ENCODE data around the gene NR2F1-AS1. TPM values are rescaled to one million over a fixed set of nuclear protein-coding genes. Genes with fewer than 3 reads are reported as not detected.
"Not testable (repeated sequence)": the region's sequence is repeated elsewhere in the genome, so short reads cannot be mapped to it uniquely, and the experiment has no call there.

NR2F1-AS1 gene
- total RNA-seq, 2 experiments from 2014 or later: not detected

- CTCF ChIA-PET: interaction anchor here (1.1 to 1.3 kb wide), 2 partner anchors 39 to 48 kb away, joined by 3 to 4 read pairs; no protein-coding TSS in a partner anchor
- H3K36me3 Mint-ChIP-seq: peaks cover 1% of the 10 kb centered on the region
- ATAC-seq: no peak
- peaks cover 96% of the 10 kb centered on the region for H3K27me3 Mint-ChIP-seq
- no peak for DNase-seq
- H3K9me3 Mint-ChIP-seq (ENCODE audit: low read depth): no peaks in the 10 kb centered on the region
- H3K4me3 Mint-ChIP-seq: no peak overlapping the region
- peak overlapping the region; percentile 30 for H3K27ac Mint-ChIP-seq
- H3K4me1 Mint-ChIP-seq: peaks cover 12% of the 10 kb centered on the region
These were observed 7.4 kb downstream of the NR2F1-AS1 start for GRCh38 chr5:93573354-93574351.

- no peak for ATAC-seq
- CTCF ChIA-PET: interaction anchor here (1.1 kb wide), 1 partner anchor 49 kb away, joined by 4 read pairs; no protein-coding TSS in a partner anchor
- Mint-ChIP-seq H3K27ac (peak overlapping the region; percentile 45), H3K4me3 (no peak overlapping the region), H3K4me1 (peaks cover 9% of the 10 kb centered on the region), H3K36me3 (peaks cover 1% of the 10 kb centered on the region), H3K9me3 (ENCODE audit: low read depth) (no peaks in the 10 kb centered on the region), H3K27me3 (peaks cover 92% of the 10 kb centered on the region)
- no peak for DNase-seq
These were observed 8.2 kb downstream of the NR2F1-AS1 start for GRCh38 chr5:93572608-93573353.

DNA sequence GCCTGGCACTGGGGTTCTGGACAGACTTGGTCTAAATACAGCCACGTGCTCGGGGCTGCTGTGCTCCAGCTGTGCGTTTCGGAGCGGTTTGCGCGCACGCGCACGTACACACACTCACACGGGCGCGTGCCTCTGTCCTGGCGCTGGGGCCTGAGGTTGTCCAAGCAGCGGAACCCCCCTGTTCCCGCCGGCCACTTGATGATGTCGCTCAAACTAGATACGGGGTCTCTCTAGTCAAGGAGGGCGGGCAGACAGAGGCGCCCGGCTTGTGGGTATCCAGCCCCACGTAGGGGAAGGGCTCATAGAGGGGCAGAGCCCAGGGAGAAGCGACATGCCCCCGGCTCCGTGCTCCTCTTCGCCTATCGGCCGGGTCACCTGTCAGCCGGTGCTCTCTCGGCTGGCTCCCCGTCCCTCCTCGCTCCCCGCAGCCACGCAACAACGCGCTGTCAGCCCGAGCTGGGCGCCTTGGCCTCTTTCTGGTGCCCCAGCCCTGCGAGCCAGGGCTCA is 8.9 kb downstream of the NR2F1-AS1 start:
- peak overlapping the region; percentile 45 for H3K27ac Mint-ChIP-seq
- CTCF ChIA-PET: interaction anchor here (0.6 to 1.1 kb wide), 4 partner anchors 11 to 1667 kb away, joined by 3 to 6 read pairs (median 4); partner anchors contain the start of gene NR2F1
- no peaks in the 10 kb centered on the region for H3K9me3 Mint-ChIP-seq (ENCODE audit: low read depth)
- no peak overlapping the region for H3K4me3 Mint-ChIP-seq
- DNase-seq: no peak
- no peak for ATAC-seq
- H3K36me3 Mint-ChIP-seq: peaks cover 1% of the 10 kb centered on the region
- H3K27me3 Mint-ChIP-seq: peaks cover 92% of the 10 kb centered on the region
- peaks cover 9% of the 10 kb centered on the region for H3K4me1 Mint-ChIP-seq

DNA sequence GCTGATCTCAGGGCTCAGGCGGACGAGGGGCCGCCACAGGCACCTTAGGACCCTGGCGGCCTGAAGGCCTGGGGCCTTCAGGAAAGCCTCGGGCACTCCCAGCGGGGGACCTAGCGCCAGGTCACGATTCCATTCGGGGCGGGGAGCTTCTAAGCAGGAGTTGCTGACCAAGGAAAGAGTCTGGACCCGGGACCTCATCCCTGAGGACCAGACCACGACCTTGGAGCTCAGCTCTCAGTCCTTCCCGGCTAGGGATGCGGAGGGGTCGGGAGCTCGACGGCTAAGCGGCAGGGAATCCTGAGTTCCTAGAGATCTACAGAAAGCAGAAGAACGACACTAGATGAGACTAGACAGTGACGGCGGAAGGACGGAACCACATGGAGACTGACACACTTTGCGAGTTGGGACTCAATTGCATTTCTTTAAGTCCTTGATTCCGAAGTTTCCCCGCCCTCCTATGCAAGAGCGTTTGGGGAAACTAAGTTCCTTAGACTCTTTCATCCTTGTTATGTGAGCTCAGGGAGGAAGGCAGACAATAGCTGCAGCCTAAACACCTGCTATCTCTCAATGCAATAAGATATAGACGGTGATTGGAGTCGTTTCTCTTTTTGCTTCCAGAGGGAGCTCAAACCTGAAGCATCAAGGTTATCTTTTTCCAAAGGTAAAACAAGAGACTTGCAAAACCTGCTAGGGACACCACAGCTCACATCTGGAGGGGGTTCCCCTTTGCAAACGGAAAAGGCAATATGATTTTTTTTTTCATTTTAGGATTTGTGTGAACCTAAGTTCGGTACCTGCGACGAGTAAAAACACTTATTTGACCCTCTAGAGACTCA is 9.7 kb downstream of the NR2F1-AS1 start:
- Mint-ChIP-seq H3K27me3 (peaks cover 87% of the 10 kb centered on the region), H3K9me3 (ENCODE audit: low read depth) (no peaks in the 10 kb centered on the region), H3K27ac (peak overlapping the region; percentile 44), H3K36me3 (peaks cover 1% of the 10 kb centered on the region), H3K4me1 (peaks cover 9% of the 10 kb centered on the region), H3K4me3 (no peak overlapping the region)
- CTCF ChIA-PET: interaction anchor here (0.6 to 1.2 kb wide), 4 partner anchors 12 to 1668 kb away, joined by 3 to 6 read pairs (median 3); partner anchors contain the start of gene NR2F1
- no peak for DNase-seq
- ATAC-seq: no peak

DNA sequence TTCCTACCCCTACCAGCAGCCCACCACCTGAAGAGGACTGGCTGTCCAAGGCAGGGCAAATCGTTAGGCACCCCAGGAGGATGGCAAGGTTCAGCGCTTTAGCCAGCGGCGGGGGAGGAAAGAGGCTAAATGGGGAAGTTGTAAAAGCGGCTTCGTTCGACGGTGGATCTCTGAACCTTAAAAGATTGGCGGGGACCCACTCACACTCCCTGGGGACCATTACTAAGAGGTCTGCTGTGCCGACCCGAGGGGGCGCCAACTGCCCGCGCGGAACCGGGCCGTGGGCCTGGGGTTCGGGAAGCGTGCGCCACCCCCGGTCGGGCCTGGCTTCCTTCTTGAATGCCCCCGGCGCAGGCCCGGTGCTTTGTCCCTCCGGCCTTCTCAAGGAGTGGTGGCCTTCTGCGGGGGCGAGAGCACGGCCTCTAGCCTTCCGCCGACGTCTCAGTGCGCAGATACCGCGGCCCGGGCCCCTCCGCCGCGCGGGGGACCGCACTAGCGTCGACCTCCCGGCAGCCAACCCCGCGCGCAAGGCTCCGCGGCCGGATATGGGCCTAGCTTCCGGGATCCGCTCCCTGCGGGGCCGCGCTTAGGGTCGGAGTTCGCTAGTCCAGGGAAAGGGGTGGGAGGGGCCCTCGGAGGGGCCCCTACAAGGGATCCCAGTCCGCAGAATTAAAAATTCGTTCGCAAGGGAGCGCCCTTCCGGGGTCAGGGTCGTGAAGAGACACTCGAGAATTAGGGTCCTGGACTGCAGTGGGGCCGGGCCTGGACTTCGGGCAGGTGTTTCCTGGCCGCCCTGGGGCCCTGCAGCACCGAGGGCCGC is 10.5 kb downstream of the NR2F1-AS1 start:
- no peak overlapping the region for H3K4me3 Mint-ChIP-seq
- H3K4me1 Mint-ChIP-seq: peaks cover 9% of the 10 kb centered on the region
- H3K36me3 Mint-ChIP-seq: peaks cover 1% of the 10 kb centered on the region
- ATAC-seq: no peak
- no peak for DNase-seq
- H3K9me3 Mint-ChIP-seq (ENCODE audit: low read depth): no peaks in the 10 kb centered on the region
- no peak overlapping the region for H3K27ac Mint-ChIP-seq
- peaks cover 83% of the 10 kb centered on the region for H3K27me3 Mint-ChIP-seq
- CTCF ChIA-PET: interaction anchor here (1.2 kb wide), 1 partner anchor 37 kb away, joined by 3 read pairs; no protein-coding TSS in a partner anchor

DNA sequence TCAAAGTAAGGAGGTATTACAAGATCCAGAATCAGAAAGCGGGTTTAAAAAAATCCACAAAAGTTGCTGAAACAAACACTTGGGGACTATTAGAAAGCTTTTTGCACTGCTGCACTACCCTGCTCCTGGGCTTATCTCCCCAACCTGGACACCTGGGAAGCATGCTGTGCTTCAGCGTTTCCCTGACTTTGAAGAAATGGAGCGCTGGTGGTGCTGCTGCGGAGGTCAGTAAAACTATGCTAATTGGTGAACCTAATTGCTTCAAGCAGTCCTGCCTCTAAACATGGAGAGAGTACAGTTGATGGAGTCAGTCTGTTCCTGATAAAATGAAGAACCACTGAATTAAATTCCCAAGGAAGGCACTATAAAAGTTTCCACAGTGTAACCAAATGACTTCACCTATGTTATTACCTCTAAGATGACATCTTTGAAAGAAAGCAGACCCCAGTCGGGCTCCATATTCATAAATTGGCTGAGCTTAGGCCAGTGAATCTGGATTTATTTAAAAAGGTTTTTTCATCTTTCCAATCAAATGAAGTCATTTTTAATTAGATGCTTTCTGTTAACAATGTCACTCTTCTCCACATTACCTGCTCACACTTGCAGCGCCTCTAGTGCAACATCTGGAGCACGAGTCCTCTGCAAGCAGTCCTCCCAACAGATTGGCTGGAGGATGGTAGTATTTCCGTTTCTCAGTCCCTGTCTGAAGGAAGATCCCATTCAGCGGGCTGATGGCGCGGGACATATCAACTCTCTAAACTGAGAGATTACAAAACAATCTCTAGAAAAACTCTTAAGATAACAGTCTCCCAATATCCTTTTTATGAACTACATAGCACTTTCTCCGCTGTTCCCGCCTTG is 11.5 kb downstream of the NR2F1-AS1 start:
- ATAC-seq (no peak), DNase-seq (no peak)
- no peak overlapping the region for H3K27ac Mint-ChIP-seq
- H3K4me1 Mint-ChIP-seq: peaks cover 9% of the 10 kb centered on the region
- H3K27me3 Mint-ChIP-seq: peaks cover 73% of the 10 kb centered on the region
- no peaks in the 10 kb centered on the region for H3K9me3 Mint-ChIP-seq (ENCODE audit: low read depth)
- CTCF ChIA-PET: no interaction called here
- peaks cover 1% of the 10 kb centered on the region for H3K36me3 Mint-ChIP-seq
- H3K4me3 Mint-ChIP-seq: no peak overlapping the region

DNA sequence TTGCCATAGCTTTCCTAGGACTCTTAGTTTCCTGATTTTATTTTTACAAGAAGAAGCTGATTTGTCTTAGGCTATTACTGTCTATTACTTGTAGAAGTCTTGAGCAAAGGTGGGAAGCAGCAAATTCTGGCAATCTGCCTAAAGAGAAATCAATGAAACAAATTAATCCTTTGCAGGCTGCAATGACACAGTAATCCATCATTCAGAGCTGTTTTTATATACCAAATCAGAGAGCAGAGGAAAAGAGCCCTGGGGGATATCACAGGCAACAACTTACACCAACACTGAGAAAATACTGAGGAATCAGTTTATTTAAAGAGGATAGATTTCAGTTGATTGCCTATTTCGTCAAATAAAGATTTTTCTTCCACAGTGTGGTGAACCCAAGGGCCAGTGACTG is 13.6 kb downstream of the NR2F1-AS1 start:
- Mint-ChIP-seq H3K27me3 (peaks cover 57% of the 10 kb centered on the region), H3K9me3 (ENCODE audit: low read depth) (no peaks in the 10 kb centered on the region), H3K27ac (no peak overlapping the region), H3K4me3 (no peak overlapping the region), H3K36me3 (peaks cover 1% of the 10 kb centered on the region), H3K4me1 (peaks cover 8% of the 10 kb centered on the region)
- CTCF ChIA-PET: no interaction called here
- ATAC-seq (no peak), DNase-seq (no peak)

GRCh38 chr5:93566091-93566490 is 14.9 kb downstream of the NR2F1-AS1 start:
- CTCF ChIA-PET: no interaction called here
- Mint-ChIP-seq H3K9me3 (ENCODE audit: low read depth) (no peaks in the 10 kb centered on the region), H3K4me1 (peaks cover 2% of the 10 kb centered on the region), H3K36me3 (no peaks in the 10 kb centered on the region), H3K4me3 (no peak overlapping the region), H3K27ac (no peak overlapping the region), H3K27me3 (peaks cover 43% of the 10 kb centered on the region)
- DNase-seq: no peak
- ATAC-seq: no peak

- ATAC-seq (no peak), DNase-seq (no peak)
- Mint-ChIP-seq H3K36me3 (no peaks in the 10 kb centered on the region), H3K27ac (no peak overlapping the region), H3K4me3 (no peak overlapping the region), H3K27me3 (peaks cover 16% of the 10 kb centered on the region), H3K4me1 (no peaks in the 10 kb centered on the region), H3K9me3 (ENCODE audit: low read depth) (no peaks in the 10 kb centered on the region)
- CTCF ChIA-PET: no interaction called here
These were observed 23.9 kb downstream of the NR2F1-AS1 start for GRCh38 chr5:93557021-93557604.

DNA sequence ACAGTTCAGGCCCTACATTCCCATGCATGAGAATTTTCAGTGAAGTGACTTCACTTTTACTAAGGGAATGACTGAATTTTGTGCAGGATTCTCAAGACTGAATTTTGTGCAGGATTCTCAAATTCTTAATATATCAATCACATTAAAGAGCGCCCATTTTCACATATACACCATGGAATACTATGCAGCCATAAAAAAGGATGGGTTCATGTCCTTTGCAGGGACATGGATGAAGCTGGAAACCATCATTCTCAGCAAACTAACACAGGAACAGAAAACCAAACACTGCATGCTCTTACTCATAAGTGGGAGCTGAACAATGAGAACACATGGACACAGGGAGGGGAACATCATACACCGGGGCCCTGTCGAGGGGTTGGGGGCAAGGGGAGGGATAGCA is 31.4 kb downstream of the NR2F1-AS1 start:
- not testable (repeated sequence) for H3K36me3 Mint-ChIP-seq; H3K9me3 Mint-ChIP-seq (ENCODE audit: low read depth)

DNA sequence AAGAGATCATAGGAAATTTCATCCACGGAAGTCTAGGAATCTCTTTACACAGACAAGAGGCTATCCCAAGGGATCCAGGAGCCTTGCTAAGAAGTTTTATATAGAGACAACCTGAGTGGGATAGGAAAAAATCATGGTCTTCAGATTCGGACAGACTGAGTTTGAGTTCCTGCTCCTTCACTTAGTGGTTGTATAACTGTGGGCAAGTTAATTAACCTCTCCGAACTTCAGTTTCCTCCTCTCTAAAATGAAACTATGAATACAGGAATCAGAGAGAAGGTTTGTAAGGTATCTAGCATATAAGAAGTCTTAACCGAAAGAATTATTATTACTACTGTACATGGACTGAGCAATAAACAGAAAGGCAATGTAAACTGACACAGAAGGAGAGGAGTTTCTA is 35.1 kb downstream of the NR2F1-AS1 start:
- no peaks in the 10 kb centered on the region for H3K9me3 Mint-ChIP-seq (ENCODE audit: low read depth)
- H3K27ac Mint-ChIP-seq: no peak overlapping the region
- peaks cover 9% of the 10 kb centered on the region for H3K27me3 Mint-ChIP-seq
- CTCF ChIA-PET: no interaction called here
- H3K4me1 Mint-ChIP-seq: no peaks in the 10 kb centered on the region
- no peak overlapping the region for H3K4me3 Mint-ChIP-seq
- no peak for ATAC-seq
- no peaks in the 10 kb centered on the region for H3K36me3 Mint-ChIP-seq
- no peak for DNase-seq

More for the DNA sequence above, 31.4 kb downstream of the NR2F1-AS1 start:
- peaks cover 11% of the 10 kb centered on the region for H3K27me3 Mint-ChIP-seq
- DNase-seq, H3K4me3 Mint-ChIP-seq, H3K4me1 Mint-ChIP-seq, CTCF ChIA-PET, H3K27ac Mint-ChIP-seq, ATAC-seq: not testable (repeated sequence)

Measured in activated CD8-positive, alpha-beta memory T cell treated with anti-CD3 and anti-CD28 coated beads, Interleukin-2, amount 10 ng/mL, durations not matched to agents 7 days and 5 days (primary cell).